Measurements from ENCODE around the gene GABRB3.

The GABRB3 gene

DNA sequence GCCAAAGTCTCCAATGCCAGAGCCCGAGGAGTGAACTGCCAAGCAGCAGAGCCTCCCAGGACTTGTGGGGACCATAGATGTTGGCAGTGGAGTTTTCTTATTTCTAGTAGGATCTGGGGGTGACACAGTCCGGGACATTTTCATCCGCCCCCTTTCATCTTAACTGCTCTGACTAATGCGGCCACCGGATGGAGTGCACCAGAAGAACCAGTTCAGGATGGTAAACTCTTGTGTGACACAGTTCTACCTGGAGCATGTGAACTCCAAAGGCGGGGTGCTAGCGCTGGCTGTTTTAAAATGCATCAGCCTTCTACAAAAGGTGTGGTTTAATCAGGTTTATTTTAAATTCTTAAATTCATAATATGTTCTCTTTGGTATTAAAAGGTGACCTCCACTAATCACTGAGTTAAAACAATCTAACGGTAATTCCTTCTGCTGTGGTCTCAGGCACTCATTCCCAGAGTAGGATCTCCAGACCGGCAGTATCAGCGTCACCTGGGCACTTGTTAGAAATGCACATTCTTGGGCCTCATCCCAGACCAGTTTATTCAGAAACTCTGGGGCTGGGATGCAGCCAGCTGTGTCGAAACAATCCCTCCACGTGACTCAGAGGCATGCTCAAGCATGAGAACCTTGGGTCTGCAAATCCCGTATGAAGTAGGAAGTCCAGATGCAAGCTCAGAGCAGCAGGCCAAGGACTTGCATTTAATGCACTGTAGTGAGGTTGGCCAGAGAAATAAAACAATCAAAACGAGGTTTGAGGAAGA, 105.5 kb downstream of the GABRB3 start:
- TF ChIP-seq, protein P1, sequence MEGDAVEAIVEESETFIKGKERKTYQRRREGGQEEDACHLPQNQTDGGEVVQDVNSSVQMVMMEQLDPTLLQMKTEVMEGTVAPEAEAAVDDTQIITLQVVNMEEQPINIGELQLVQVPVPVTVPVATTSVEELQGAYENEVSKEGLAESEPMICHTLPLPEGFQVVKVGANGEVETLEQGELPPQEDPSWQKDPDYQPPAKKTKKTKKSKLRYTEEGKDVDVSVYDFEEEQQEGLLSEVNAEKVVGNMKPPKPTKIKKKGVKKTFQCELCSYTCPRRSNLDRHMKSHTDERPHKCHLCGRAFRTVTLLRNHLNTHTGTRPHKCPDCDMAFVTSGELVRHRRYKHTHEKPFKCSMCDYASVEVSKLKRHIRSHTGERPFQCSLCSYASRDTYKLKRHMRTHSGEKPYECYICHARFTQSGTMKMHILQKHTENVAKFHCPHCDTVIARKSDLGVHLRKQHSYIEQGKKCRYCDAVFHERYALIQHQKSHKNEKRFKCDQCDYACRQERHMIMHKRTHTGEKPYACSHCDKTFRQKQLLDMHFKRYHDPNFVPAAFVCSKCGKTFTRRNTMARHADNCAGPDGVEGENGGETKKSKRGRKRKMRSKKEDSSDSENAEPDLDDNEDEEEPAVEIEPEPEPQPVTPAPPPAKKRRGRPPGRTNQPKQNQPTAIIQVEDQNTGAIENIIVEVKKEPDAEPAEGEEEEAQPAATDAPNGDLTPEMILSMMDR (IDR thresholded peaks at IDR 0.05), result no peak

DNA sequence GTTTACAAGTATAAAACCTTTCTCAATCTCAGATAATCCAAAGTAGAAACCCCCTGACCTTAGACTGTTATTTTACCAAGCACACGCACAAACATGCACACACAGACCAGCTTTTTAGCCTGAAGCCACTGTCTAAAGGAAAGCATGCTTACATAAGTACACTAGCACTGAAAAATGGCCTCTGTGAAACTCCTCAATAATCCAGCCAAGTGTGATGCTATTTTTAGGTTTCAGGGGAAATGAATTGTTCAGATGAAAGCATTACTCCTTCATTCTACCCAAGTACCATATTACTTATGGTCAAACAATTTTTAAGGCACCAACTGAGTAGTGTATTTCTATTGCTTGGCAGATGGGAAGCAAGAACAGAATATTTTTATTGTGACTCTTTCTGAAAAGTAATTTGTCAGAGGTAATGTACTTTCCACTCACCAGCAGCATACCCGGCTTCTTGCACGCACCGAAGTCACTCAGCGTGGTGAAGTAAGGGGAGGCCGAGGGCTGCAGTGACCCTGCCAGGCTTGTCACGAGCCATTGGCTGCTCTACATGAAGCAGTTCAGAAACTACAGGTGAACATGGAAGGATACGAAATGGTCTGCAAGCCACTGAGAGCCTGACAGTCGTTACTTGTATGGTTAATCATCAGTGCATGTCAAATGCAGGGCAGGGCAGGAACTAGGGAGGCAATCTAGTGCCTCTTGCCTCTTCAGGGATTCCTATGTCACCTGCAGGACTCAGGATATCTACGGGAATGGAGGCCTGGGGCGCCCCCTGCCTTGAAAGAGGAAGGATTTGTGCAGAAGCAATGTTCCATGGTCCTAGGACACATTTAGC, 106.7 kb downstream of the GABRB3 start:
- TF ChIP-seq, protein P1 (IDR thresholded peaks at IDR 0.05), result peak; percentile 16; the same call in 1 of the 2 replicates

DNA sequence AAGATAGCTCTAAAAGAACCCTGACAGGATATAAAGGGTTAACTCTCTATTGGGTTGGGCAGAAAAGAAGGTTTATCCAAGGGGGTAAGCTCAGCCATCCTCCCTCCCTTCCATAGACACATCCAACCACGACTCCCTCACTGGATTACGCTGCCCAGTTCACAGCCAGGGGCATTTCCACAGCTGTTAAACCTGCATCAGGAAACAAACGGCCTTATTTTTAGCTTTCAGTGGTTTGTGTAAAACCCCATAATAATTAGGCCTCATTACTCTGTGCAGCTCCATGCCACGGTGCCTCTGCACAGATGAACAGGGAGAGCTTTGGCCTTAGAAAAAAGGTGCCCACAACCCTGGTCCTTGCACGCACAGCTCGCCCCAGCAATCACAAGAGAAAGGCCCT, 110.6 kb downstream of the GABRB3 start:
- TF ChIP-seq, protein P1 (IDR thresholded peaks at IDR 0.05), result no peak

DNA sequence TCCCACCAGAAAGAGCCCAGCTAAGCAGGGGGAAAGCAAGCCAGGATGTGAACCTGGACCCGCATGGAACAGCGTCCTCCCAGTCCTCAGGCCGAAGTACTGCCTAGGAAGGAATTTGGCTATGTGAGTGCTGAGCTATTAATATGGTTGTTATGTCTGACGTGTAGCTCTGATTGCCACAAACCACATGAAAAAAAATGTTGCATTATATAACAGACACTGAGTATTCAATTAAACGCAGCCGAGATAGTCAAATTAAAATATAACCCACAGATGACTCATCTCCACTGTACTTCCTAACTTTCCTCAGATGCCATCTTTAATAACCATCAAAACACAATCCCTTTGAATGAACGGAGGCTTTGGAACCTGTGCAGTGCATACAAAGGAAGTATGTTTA, 111.1 kb downstream of the GABRB3 start:
- TF ChIP-seq, protein P1 (IDR thresholded peaks at IDR 0.05), result no peak

DNA sequence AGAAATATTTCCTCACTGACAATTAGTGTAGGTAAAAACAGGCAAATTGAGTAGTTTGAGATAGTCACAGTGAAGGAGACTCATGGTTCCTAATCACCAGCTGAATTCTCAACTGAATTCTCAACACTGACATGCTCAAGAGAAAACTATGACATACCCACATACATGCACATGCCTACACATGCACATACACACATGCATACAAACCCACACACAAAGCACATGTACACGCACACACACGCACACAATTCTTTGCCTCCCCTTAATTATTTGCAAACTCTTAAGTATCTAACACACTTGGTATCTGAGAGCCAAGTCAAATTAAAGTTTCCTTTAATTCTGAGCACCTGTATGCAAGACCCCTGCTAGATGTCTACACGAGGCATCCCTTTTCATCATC, 111.8 kb downstream of the GABRB3 start:
- TF ChIP-seq, protein P1 (IDR thresholded peaks at IDR 0.05), result no peak

DNA sequence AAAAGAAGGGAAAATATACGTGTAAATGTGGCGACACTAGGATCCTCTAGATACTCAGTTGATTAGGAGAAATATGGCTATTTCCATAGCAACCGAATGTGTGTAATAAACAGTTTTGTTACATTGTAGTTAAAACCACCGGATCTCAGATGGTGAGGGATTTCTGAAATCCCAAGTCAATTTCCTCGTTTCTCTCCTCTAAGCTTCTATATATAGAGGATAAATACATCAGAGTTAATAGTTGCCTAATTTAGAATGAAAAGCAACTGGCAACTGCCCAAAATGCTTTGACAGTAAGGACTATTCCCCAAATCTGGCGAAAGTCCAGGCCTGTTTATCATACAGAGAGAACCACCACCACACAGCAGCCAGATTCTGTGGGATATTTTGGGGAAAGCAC, 112.6 kb downstream of the GABRB3 start:
- TF ChIP-seq, protein P1 (IDR thresholded peaks at IDR 0.05), result no peak

DNA sequence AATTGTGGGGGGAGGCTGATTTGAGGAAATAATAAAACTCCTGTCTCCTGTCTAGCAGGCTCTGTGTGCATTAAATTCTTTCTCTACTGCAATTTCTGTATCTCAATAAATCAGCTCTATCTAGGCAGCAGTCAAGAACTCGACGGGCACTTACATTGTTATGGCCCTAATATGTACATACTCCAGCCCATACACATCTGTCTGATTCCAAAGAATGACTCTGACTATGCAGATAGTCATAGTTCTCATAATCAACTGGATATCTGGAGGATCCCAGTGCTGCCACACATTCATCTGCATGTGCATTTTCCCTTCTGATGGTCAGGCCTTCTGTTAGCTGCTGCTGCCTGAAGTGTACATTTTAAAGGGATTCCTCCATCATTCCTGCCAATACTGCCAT, 114.6 kb downstream of the GABRB3 start:
- TF ChIP-seq, protein P1 (IDR thresholded peaks at IDR 0.05), result no peak

All from LNCAP (cell line).